HCT116 (cell line): Measurements from ENCODE around the gene CSTPP1. TPM values are rescaled to one million over a fixed set of nuclear protein-coding genes. Genes with fewer than 3 reads are reported as not detected.

Source experiments
- ATAC-seq: fragments of 200-7000 bp; cut with Tn5 transposase; 2 replicates; pipeline ENCODE4 v1.9.1; 2020; ENCODE audit warnings: mild to moderate bottlenecking, moderate library complexity
- BruUV-seq: library from RNA; stranded (reverse); fragments of 400-500 nt; replicated peaks from 2 replicates; lab custom pipeline; 2021; lab: Mats Ljungman, UMichigan
- CTCF ChIA-PET: fragments of 300-600 bp; sonication (Branson Sonifier 250); formaldehyde crosslinking; loops from one replicate; lab custom pipeline; 2021; ENCODE audit warnings: antibody characterized with exemption; lab: Charles Lee
- POLR2A ChIA-PET: fragments of 300-600, 350-600 bp; sonication (Branson Sonifier 250); formaldehyde crosslinking; loops from one replicate; lab custom pipeline; 2021; ENCODE audit warnings: antibody characterized with exemption; lab: Charles Lee
- RAD21 ChIA-PET, 2 experiments: fragments of 300-600 bp; sonication (Branson Sonifier 250); formaldehyde crosslinking; loops; one replicate each; lab custom pipeline; 2023; ENCODE audit warnings: low total read pairs in 2 of 2; ENCODE audit not compliant: uncharacterized antibody in 2 of 2, unreplicated experiment in 2 of 2, low non-redundant PET in 1 of 2; lab: Charles Lee
- DNase-seq: peaks from one replicate; pipeline ENCODE4 v3.0.0-alpha.2; 2010; ENCODE audit warnings: low read depth, low spot score
- H2AFZ ChIP-seq: fragments of 200-600 bp; shearing (Covaris generic), sonication (generic); 2 replicates; pipeline ENCODE4 v1.6.1; 2017; ENCODE audit warnings: low read depth, mixed run types, mixed read lengths, antibody characterized with exemption, low read length; ENCODE audit not compliant: poor library complexity, severe bottlenecking
- H3K27ac ChIP-seq: 2 replicates; pipeline ENCODE4 v1.5.1; 2012; ENCODE audit warnings: low read depth, low read length
- H3K27me3 ChIP-seq: fragments of 200-600 bp; sonication (generic); 2 replicates; pipeline ENCODE4 v1.6.1; 2016; ENCODE audit warnings: mixed run types, low read length, mixed read lengths; ENCODE audit not compliant: insufficient read depth
- H3K36me3 ChIP-seq, 2 experiments: fragments of 200-500 bp in 1 of 2; fragments of 200-600 bp in 1 of 2; sonication (Bioruptor generic) in 1 of 2; sonication (generic) in 1 of 2; 2 replicates each; pipeline versions ENCODE4 v1.5.1 to v1.6.1; 2014 to 2016; ENCODE audit warnings: low read length in 2 of 2, inconsistent platforms in 1 of 2, mixed read lengths in 1 of 2, mixed run types in 1 of 2; ENCODE audit not compliant: insufficient read depth in 2 of 2, control insufficient read depth in 1 of 2
- H3K4me1 ChIP-seq, 2 experiments: fragments of 200-600 bp in 1 of 2; sonication (generic) in 1 of 2; 2 replicates each; pipeline versions ENCODE4 v1.5.1 to v1.6.1; 2012 to 2017; ENCODE audit warnings: low read length in 2 of 2, inconsistent platforms in 1 of 2, mild to moderate bottlenecking in 1 of 2, mixed read lengths in 1 of 2, mixed run types in 1 of 2, moderate library complexity in 1 of 2; ENCODE audit not compliant: insufficient read depth in 2 of 2, control insufficient read depth in 1 of 2
- H3K4me2 ChIP-seq: fragments of 200-600 bp; sonication (generic); 2 replicates; pipeline ENCODE4 v1.6.1; 2017; ENCODE audit warnings: mixed run types, low read length, mixed read lengths
- H3K4me3 ChIP-seq, 2 experiments: fragments of 200-600 bp in 1 of 2; sonication (generic) in 1 of 2; replicated peaks in 1 of 2; 2 replicates each; pipeline ENCODE4 v1.5.1; 2011 to 2016; ENCODE audit warnings: low read length in 2 of 2, control low read depth in 1 of 2, low read depth in 1 of 2, mild to moderate bottlenecking in 1 of 2, mixed read lengths in 1 of 2, mixed run types in 1 of 2
- H3K79me2 ChIP-seq: fragments of 200-600 bp; sonication (generic); 2 replicates; pipeline ENCODE4 v1.6.1; 2017; ENCODE audit warnings: mild to moderate bottlenecking, mixed run types, low read length, moderate library complexity, mixed read lengths; ENCODE audit not compliant: insufficient read depth
- H3K9ac ChIP-seq: fragments of 200-600 bp; sonication (generic); 2 replicates; pipeline ENCODE4 v1.6.1; 2016; ENCODE audit warnings: low read length, mixed read lengths
- H3K9me2 ChIP-seq: fragments of 200-600 bp; sonication (generic), shearing (Covaris generic); 2 replicates; pipeline ENCODE4 v1.6.1; 2017; ENCODE audit warnings: mixed run types, mild to moderate bottlenecking, moderate library complexity; ENCODE audit not compliant: insufficient read depth
- H3K9me3 ChIP-seq, 2 experiments: fragments of 200-500 bp in 1 of 2; fragments of 200-600 bp in 1 of 2; sonication (Bioruptor generic) in 1 of 2; sonication (generic) in 1 of 2; 2 replicates each; pipeline ENCODE4 v1.6.1; 2014 to 2017; ENCODE audit warnings: low read length in 2 of 2, mixed read lengths in 2 of 2, inconsistent platforms in 1 of 2, low read depth in 1 of 2, mild to moderate bottlenecking in 1 of 2, mixed run types in 1 of 2, moderate library complexity in 1 of 2; ENCODE audit not compliant: control insufficient read depth in 1 of 2, insufficient read depth in 1 of 2
- H4K20me1 ChIP-seq: fragments of 200-600 bp; sonication (generic), shearing (Covaris generic); 2 replicates; pipeline ENCODE4 v1.6.1; 2017; ENCODE audit warnings: mixed run types, mild to moderate bottlenecking, moderate library complexity; ENCODE audit not compliant: insufficient read depth
- ATF3 ChIP-seq: IDR thresholded peaks from 2 replicates; pipeline ENCODE4 v1.6.1; 2012
- CBX3 ChIP-seq: IDR thresholded peaks from 2 replicates; pipeline ENCODE4 v1.6.1; 2012; ENCODE audit warnings: low read depth
- CTCF ChIP-seq, 3 experiments: fragments of 200-600 bp in 1 of 3; sonication (generic) in 1 of 3; IDR thresholded peaks in 2 of 3; conservative IDR thresholded peaks in 1 of 3; 2 replicates each; pipeline ENCODE4 v1.5.1; 2012 to 2017; ENCODE audit warnings: low read depth in 2 of 3, low read length in 2 of 3, antibody characterized with exemption in 1 of 3, borderline replicate concordance in 1 of 3, control low read depth in 1 of 3, mild to moderate bottlenecking in 1 of 3, mixed read lengths in 1 of 3, mixed run types in 1 of 3, moderate library complexity in 1 of 3; ENCODE audit not compliant: insufficient read depth in 1 of 3
- JUND ChIP-seq: IDR thresholded peaks from 2 replicates; pipeline ENCODE4 v1.6.1; 2012
- MAX ChIP-seq: IDR thresholded peaks from 2 replicates; pipeline ENCODE4 v1.6.1; 2012
- RAD21 ChIP-seq: IDR thresholded peaks from 2 replicates; pipeline ENCODE4 v1.6.1; 2012; ENCODE audit warnings: low read depth, mild to moderate bottlenecking
- TCF7L2 ChIP-seq: IDR thresholded peaks from 2 replicates; pipeline ENCODE4 v1.7.0; 2011; ENCODE audit warnings: borderline replicate concordance, inconsistent platforms; ENCODE audit not compliant: insufficient read depth, insufficient read length; ENCODE audit errors: extremely low read depth
- YY1 ChIP-seq: IDR thresholded peaks from 2 replicates; pipeline ENCODE4 v1.6.1; 2011; ENCODE audit warnings: low read length, low read depth, moderate library complexity, mild to moderate bottlenecking; ENCODE audit not compliant: insufficient replicate concordance; ENCODE audit errors: extremely low read depth
- intact Hi-C: fragments of 100-400 bp; cut with micrococcal nuclease; formaldehyde crosslinking; loops from 2 replicates; pipeline ENCODE4 v1.10.0; 2022
- total RNA-seq: library from RNA; stranded (reverse); gene quantifications from one replicate; pipeline ENCODE4 v1.2.1, GENCODE V29; 2021; ENCODE audit not compliant: unreplicated experiment

Gene CSTPP1
- total RNA-seq, 1 experiment from 2014 or later = 24.7 TPM

GRCh38 chr11:46914910-46915309 lies 21.7 kb upstream of the CSTPP1 start:
- H2AFZ ChIP-seq = no peak overlapping the region
- TF ChIP-seq ATF3 (no peak), MAX (no peak), YY1 (no peak), CTCF (IDR thresholded peaks at IDR 0.05 in 2 of 3, conservative IDR thresholded peaks at IDR 0.05 in 1 of 3; ENCODE audit: borderline replicate concordance in 1 of 3, insufficient read depth in 1 of 3, low read depth in 2 of 3, low read length in 2 of 3) (no peak), RAD21 (no peak), TCF7L2 (no peak), CBX3 (no peak), JUND (no peak)
- H3K79me2 ChIP-seq = no peaks in the 10 kb centered on the region
- ChIA-PET RAD21 (no interaction called here), POLR2A (no interaction called here), CTCF (interaction anchor here (3.6 kb wide), 1 partner anchor 238 kb away, joined by 11 read pairs; no protein-coding TSS in a partner anchor)
- ATAC-seq (no peak), DNase-seq (no peak)
- no peaks in the 10 kb centered on the region for H3K27me3 ChIP-seq
- peaks cover 13 to 22% of the 10 kb centered on the region in 2 experiments; a peak in 3 of 4 replicates for H3K4me1 ChIP-seq
- H3K9ac ChIP-seq = no peak overlapping the region
- intact Hi-C loops = no loop called here
- H3K9me2 ChIP-seq = no peaks in the 10 kb centered on the region
- no peak overlapping the region for H3K27ac ChIP-seq
- H3K36me3 ChIP-seq = no peaks in the 10 kb centered on the region
- no TSS peak for BruUV-seq
- no peaks in the 10 kb centered on the region for H3K9me3 ChIP-seq
- no peaks in the 10 kb centered on the region for H4K20me1 ChIP-seq
- no peak overlapping the region for H3K4me3 ChIP-seq
- H3K4me2 ChIP-seq = no peak overlapping the region
